Measurements from ENCODE around the gene FGF2. TPM values are rescaled to one million over a fixed set of nuclear protein-coding genes. Genes with fewer than 3 reads are reported as not detected.

FGF2 gene
- total RNA-seq, 1 experiment from 2014 or later, result 13.0 TPM

- Histone ChIP-seq H3K36me3 (ENCODE audit: insufficient read depth, low read length, poor library complexity, severe bottlenecking) (no peaks in the 10 kb centered on the region), H3K27ac (ENCODE audit: low read depth, low read length, poor library complexity, severe bottlenecking) (no peak overlapping the region), H3K9me3 (ENCODE audit: low read depth, low read length, poor library complexity, severe bottlenecking) (no peaks in the 10 kb centered on the region), H3K27me3 (replicated peaks; ENCODE audit: insufficient read depth, low read depth, low read length, poor library complexity) (no peaks in the 10 kb centered on the region), H3K4me3 (ENCODE audit: low read depth, low read length, poor library complexity, severe bottlenecking) (no peak overlapping the region), H3K4me1 (ENCODE audit: insufficient read depth, low read length, poor library complexity, severe bottlenecking) (peaks cover 22% of the 10 kb centered on the region)
- no TSS peak for BruUV-seq (replicated peaks)
- TF ChIP-seq CTCF (conservative IDR thresholded peaks at IDR 0.05; ENCODE audit: low read depth, low read length) (no peak), EZH2 (IDR thresholded peaks at IDR 0.05; ENCODE audit: borderline replicate concordance, low read depth, low read length, poor library complexity, severe bottlenecking) (no peak)
- ChIA-PET CTCF (no interaction called here), POLR2A (ENCODE audit: low non-redundant PET) (no interaction called here)
- intact Hi-C loops (cut with micrococcal nuclease; ENCODE audit: unreplicated experiment), result no loop called here
- DNase-seq (ENCODE audit: low spot score), result no peak
Measured at GRCh38 chr4:122900314-122900713, 73.7 kb downstream of the FGF2 start.

GRCh38 chr4:122901247-122902010 lies 74.8 kb downstream of the FGF2 start:
- intact Hi-C loops (cut with micrococcal nuclease; ENCODE audit: unreplicated experiment), result no loop called here
- Histone ChIP-seq H3K4me1 (ENCODE audit: insufficient read depth, low read length, poor library complexity, severe bottlenecking) (peaks cover 22% of the 10 kb centered on the region), H3K27me3 (replicated peaks; ENCODE audit: insufficient read depth, low read depth, low read length, poor library complexity) (no peaks in the 10 kb centered on the region), H3K27ac (ENCODE audit: low read depth, low read length, poor library complexity, severe bottlenecking) (no peak overlapping the region), H3K9me3 (ENCODE audit: low read depth, low read length, poor library complexity, severe bottlenecking) (no peaks in the 10 kb centered on the region), H3K4me3 (ENCODE audit: low read depth, low read length, poor library complexity, severe bottlenecking) (no peak overlapping the region), H3K36me3 (ENCODE audit: insufficient read depth, low read length, poor library complexity, severe bottlenecking) (no peaks in the 10 kb centered on the region)
- no peak for DNase-seq (ENCODE audit: low spot score)
- ChIA-PET POLR2A (ENCODE audit: low non-redundant PET) (no interaction called here), CTCF (no interaction called here)
- no peak for TF ChIP-seq EZH2 (IDR thresholded peaks at IDR 0.05; ENCODE audit: borderline replicate concordance, low read depth, low read length, poor library complexity, severe bottlenecking)
- no peak for TF ChIP-seq CTCF (conservative IDR thresholded peaks at IDR 0.05; ENCODE audit: low read depth, low read length)
- BruUV-seq (replicated peaks), result no TSS peak

GRCh38 chr4:122903766-122904288 lies 77.2 kb downstream of the FGF2 start:
- Histone ChIP-seq H3K27me3 (replicated peaks; ENCODE audit: insufficient read depth, low read depth, low read length, poor library complexity) (no peaks in the 10 kb centered on the region), H3K36me3 (ENCODE audit: insufficient read depth, low read length, poor library complexity, severe bottlenecking) (no peaks in the 10 kb centered on the region), H3K4me1 (ENCODE audit: insufficient read depth, low read length, poor library complexity, severe bottlenecking) (peaks cover 10% of the 10 kb centered on the region), H3K9me3 (ENCODE audit: low read depth, low read length, poor library complexity, severe bottlenecking) (no peaks in the 10 kb centered on the region), H3K27ac (ENCODE audit: low read depth, low read length, poor library complexity, severe bottlenecking) (no peak overlapping the region), H3K4me3 (ENCODE audit: low read depth, low read length, poor library complexity, severe bottlenecking) (no peak overlapping the region)
- CTCF ChIA-PET, result no interaction called here
- no TSS peak for BruUV-seq (replicated peaks)
- no peak for DNase-seq (ENCODE audit: low spot score)
- intact Hi-C loops (cut with micrococcal nuclease; ENCODE audit: unreplicated experiment), result no loop called here
- TF ChIP-seq EZH2 (IDR thresholded peaks at IDR 0.05; ENCODE audit: borderline replicate concordance, low read depth, low read length, poor library complexity, severe bottlenecking) (no peak), CTCF (conservative IDR thresholded peaks at IDR 0.05; ENCODE audit: low read depth, low read length) (no peak)
- POLR2A ChIA-PET (ENCODE audit: low non-redundant PET), result no interaction called here
